ENCODE measurements around the gene SCFD2. TPM values are rescaled to one million over a fixed set of nuclear protein-coding genes. Genes with fewer than 3 reads are reported as not detected.

Gene SCFD2
- total RNA-seq, 1 experiment from 2014 or later, result 8.1 TPM

DNA sequence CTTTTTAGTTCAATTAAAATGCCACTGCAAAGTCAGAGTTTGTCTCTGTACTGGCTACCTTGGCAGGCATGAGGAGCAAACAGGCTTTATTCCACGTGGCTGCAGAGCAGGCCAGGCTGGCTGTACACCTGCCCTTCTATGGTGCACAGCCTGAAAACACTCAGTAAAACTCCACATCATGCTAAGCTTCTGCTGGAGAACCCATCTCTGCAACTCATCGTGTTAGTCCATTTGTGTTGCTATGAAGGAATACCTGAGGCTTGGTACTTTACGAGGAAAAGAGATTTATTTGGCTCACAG lies 214.4 kb downstream of the SCFD2 start:
- Histone ChIP-seq H4K20me1 (ENCODE audit: insufficient read depth) (no peaks in the 10 kb centered on the region), H3K4me3 (no peak overlapping the region), H3K79me2 (ENCODE audit: low read depth) (no peaks in the 10 kb centered on the region), H2AFZ (no peak overlapping the region), H3K9me2 (ENCODE audit: insufficient read depth) (0 out of 2 replicates have a peak, but pooled peaks cover 4% of the 10 kb centered on the region), H3K4me1 (replicated peaks; ENCODE audit: insufficient read depth) (no peaks in the 10 kb centered on the region), H3K9me3 (ENCODE audit: insufficient read depth, low read depth) (no peaks in the 10 kb centered on the region), H3F3A (ENCODE audit: insufficient read depth, low read depth) (no peaks in the 10 kb centered on the region), H3K27ac (no peak overlapping the region), H3K27me3 (ENCODE audit: insufficient read depth, low read depth) (no peaks in the 10 kb centered on the region), H3K36me3 (ENCODE audit: low read depth) (no peaks in the 10 kb centered on the region), H3K4me2 (no peak overlapping the region)
- DNase-seq, result no peak
- ChIA-PET POLR2A (ENCODE audit: unreplicated experiment) (no interaction called here), CTCF (no interaction called here)
- BruUV-seq (replicated peaks), result no TSS peak
- intact Hi-C loops (cut with micrococcal nuclease; ENCODE audit: unreplicated experiment), result no loop called here
- no peak for TF ChIP-seq EZH2 (IDR thresholded peaks at IDR 0.05; ENCODE audit: low read depth)
- TF ChIP-seq, protein P1, sequence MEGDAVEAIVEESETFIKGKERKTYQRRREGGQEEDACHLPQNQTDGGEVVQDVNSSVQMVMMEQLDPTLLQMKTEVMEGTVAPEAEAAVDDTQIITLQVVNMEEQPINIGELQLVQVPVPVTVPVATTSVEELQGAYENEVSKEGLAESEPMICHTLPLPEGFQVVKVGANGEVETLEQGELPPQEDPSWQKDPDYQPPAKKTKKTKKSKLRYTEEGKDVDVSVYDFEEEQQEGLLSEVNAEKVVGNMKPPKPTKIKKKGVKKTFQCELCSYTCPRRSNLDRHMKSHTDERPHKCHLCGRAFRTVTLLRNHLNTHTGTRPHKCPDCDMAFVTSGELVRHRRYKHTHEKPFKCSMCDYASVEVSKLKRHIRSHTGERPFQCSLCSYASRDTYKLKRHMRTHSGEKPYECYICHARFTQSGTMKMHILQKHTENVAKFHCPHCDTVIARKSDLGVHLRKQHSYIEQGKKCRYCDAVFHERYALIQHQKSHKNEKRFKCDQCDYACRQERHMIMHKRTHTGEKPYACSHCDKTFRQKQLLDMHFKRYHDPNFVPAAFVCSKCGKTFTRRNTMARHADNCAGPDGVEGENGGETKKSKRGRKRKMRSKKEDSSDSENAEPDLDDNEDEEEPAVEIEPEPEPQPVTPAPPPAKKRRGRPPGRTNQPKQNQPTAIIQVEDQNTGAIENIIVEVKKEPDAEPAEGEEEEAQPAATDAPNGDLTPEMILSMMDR (conservative IDR thresholded peaks at IDR 0.05), result no peak

DNA sequence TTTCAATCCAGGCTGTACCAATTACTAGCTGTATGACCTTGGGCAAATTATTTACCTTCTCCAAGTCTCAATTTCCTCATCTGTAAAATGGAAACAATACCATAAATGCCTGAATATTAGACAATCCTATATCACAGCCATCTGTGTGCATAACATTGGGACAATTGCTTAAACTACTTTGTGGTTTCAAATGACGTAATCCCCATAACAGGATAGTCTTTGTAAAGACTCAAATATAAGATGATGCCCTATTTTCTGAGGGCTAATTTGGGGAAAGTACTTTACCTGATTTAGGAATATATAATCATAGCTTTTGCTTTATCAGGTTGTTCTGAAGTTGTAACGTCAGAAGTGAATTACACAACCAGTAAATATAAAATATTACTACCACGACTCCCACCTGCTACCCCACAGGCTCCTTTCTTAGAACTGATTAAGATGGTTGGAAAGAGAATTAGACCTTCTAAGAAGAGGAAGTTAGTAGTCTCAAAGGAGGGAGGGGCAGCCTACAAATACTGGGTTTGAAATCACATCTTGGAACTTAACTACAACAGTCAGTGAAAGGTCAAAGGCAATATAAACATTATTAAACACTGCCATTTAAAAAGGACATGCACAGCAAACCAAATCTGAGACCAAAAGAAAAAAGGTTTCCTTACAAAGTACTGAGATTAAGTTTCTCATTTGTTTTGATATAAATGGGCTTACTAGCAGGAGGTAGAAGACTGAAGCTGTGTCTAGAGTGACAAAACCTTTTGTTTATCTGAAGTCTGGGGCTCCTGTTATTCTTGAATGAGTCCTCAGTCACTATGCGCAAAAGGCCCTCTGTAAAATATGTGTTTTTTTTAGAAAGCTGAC lies 215.0 kb downstream of the SCFD2 start:
- ChIA-PET POLR2A (ENCODE audit: unreplicated experiment) (interaction anchor here (0.6 kb wide), 1 partner anchor 28 kb away, joined by 8 read pairs; no protein-coding TSS in a partner anchor), CTCF (no interaction called here)
- Histone ChIP-seq H3K27me3 (ENCODE audit: insufficient read depth, low read depth) (no peaks in the 10 kb centered on the region), H3K9me2 (ENCODE audit: insufficient read depth) (0 out of 2 replicates have a peak, but pooled peaks cover 4% of the 10 kb centered on the region), H3F3A (ENCODE audit: insufficient read depth, low read depth) (no peaks in the 10 kb centered on the region), H4K20me1 (ENCODE audit: insufficient read depth) (no peaks in the 10 kb centered on the region), H3K27ac (no peak overlapping the region), H3K4me3 (no peak overlapping the region), H2AFZ (no peak overlapping the region), H3K36me3 (ENCODE audit: low read depth) (no peaks in the 10 kb centered on the region), H3K4me1 (replicated peaks; ENCODE audit: insufficient read depth) (no peaks in the 10 kb centered on the region), H3K9me3 (ENCODE audit: insufficient read depth, low read depth) (no peaks in the 10 kb centered on the region), H3K79me2 (ENCODE audit: low read depth) (no peaks in the 10 kb centered on the region), H3K4me2 (no peak overlapping the region)
- intact Hi-C loops (cut with micrococcal nuclease; ENCODE audit: unreplicated experiment), result no loop called here
- TF ChIP-seq, protein P1 (conservative IDR thresholded peaks at IDR 0.05), result no peak
- no peak for TF ChIP-seq EZH2 (IDR thresholded peaks at IDR 0.05; ENCODE audit: low read depth)
- BruUV-seq (replicated peaks), result no TSS peak
- DNase-seq, result no peak

DNA sequence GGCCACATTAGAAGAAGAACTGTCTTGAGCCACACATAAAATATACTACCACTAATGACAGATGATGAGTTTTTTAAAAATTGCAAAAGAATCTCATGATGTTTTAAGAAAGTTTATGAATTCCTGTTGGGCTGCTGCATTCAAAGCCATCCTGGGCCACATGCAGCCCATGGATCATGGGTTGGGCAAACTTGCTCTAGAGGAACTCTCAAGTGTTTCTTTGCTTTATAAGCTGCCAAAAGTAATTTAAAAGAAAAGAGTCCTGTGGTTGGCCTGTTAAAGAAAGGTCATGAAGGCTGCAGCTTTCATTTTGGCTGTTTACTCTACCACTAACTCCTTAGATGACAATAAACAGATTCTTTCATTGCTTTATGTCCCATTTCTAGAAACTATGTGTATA lies 218.2 kb downstream of the SCFD2 start:
- Histone ChIP-seq H3K4me3 (no peak overlapping the region), H3K9me2 (ENCODE audit: insufficient read depth) (0 out of 2 replicates have a peak, but pooled peaks cover 4% of the 10 kb centered on the region), H3K36me3 (ENCODE audit: low read depth) (no peaks in the 10 kb centered on the region), H3K27me3 (ENCODE audit: insufficient read depth, low read depth) (no peaks in the 10 kb centered on the region), H3K9me3 (ENCODE audit: insufficient read depth, low read depth) (no peaks in the 10 kb centered on the region), H3K4me2 (no peak overlapping the region), H4K20me1 (ENCODE audit: insufficient read depth) (no peaks in the 10 kb centered on the region), H3K79me2 (ENCODE audit: low read depth) (no peaks in the 10 kb centered on the region), H3K4me1 (replicated peaks; ENCODE audit: insufficient read depth) (no peaks in the 10 kb centered on the region), H3F3A (ENCODE audit: insufficient read depth, low read depth) (no peaks in the 10 kb centered on the region), H3K27ac (no peak overlapping the region), H2AFZ (no peak overlapping the region)
- intact Hi-C loops (cut with micrococcal nuclease; ENCODE audit: unreplicated experiment), result no loop called here
- BruUV-seq (replicated peaks), result no TSS peak
- no peak for DNase-seq
- TF ChIP-seq, protein P1 (conservative IDR thresholded peaks at IDR 0.05), result no peak
- no peak for TF ChIP-seq EZH2 (IDR thresholded peaks at IDR 0.05; ENCODE audit: low read depth)
- ChIA-PET CTCF (no interaction called here), POLR2A (ENCODE audit: unreplicated experiment) (no interaction called here)

Data from PC-9 (cell line).